DND-41 (cell line): Measurements from ENCODE around the gene THOC2.
"Not testable (repeated sequence)": the region's sequence is repeated elsewhere in the genome, so short reads cannot be mapped to it uniquely, and the experiment has no call there.

ENCODE experiments used
- ATAC-seq: fragments of 200-7000 bp; cut with Tn5 transposase; 3 replicates; pipeline ENCODE4 v1.9.1; 2021; ENCODE audit warnings: low read depth; ENCODE audit not compliant: insufficient read depth
- DNase-seq: peaks from one replicate; pipeline ENCODE4 v3.0.0-alpha.2; 2020
- H2AFZ ChIP-seq: 2 replicates; pipeline ENCODE4 v1.6.0; 2012; ENCODE audit warnings: low read depth, low read length
- H3K27ac ChIP-seq: 2 replicates; pipeline ENCODE4 v1.5.1; 2012; ENCODE audit warnings: low read length, inconsistent platforms
- H3K27me3 ChIP-seq: fragments of 200-600 bp; sonication (generic); 2 replicates; pipeline ENCODE4 v1.6.0; 2012; ENCODE audit warnings: low read length, mild to moderate bottlenecking, inconsistent platforms; ENCODE audit not compliant: insufficient read depth, poor library complexity
- H3K36me3 ChIP-seq: 2 replicates; pipeline ENCODE4 v1.5.1; 2012; ENCODE audit warnings: low read length, inconsistent platforms; ENCODE audit not compliant: insufficient read depth
- H3K4me1 ChIP-seq: 2 replicates; pipeline ENCODE4 v1.5.1; 2012; ENCODE audit warnings: mild to moderate bottlenecking, low read length; ENCODE audit not compliant: insufficient read depth
- H3K4me2 ChIP-seq: 2 replicates; pipeline ENCODE4 v1.6.0; 2012; ENCODE audit warnings: mild to moderate bottlenecking, moderate library complexity, low read length, inconsistent platforms; ENCODE audit not compliant: insufficient read depth
- H3K4me3 ChIP-seq, 2 experiments: fragments of 200-600 bp in 1 of 2; shearing (Covaris generic) in 1 of 2; 2 replicates each; pipeline ENCODE4 v1.5.1; 2012 to 2016; ENCODE audit warnings: inconsistent platforms in 2 of 2, low read length in 2 of 2, mild to moderate bottlenecking in 2 of 2, low read depth in 1 of 2, moderate library complexity in 1 of 2
- H3K79me2 ChIP-seq: 2 replicates; pipeline ENCODE4 v1.6.0; 2012; ENCODE audit warnings: low read length, inconsistent platforms; ENCODE audit not compliant: insufficient read depth
- H3K9ac ChIP-seq: 2 replicates; pipeline ENCODE4 v1.6.0; 2012; ENCODE audit warnings: low read depth, mild to moderate bottlenecking, inconsistent platforms, low read length, moderate library complexity
- H3K9me3 ChIP-seq: 2 replicates; pipeline ENCODE4 v1.5.1; 2012; ENCODE audit warnings: low read length, moderate library complexity, mild to moderate bottlenecking, inconsistent platforms; ENCODE audit not compliant: insufficient read depth, severe bottlenecking
- H4K20me1 ChIP-seq: 2 replicates; pipeline ENCODE4 v1.6.0; 2012; ENCODE audit warnings: low read length; ENCODE audit not compliant: insufficient read depth
- CTCF ChIP-seq: IDR thresholded peaks from 2 replicates; pipeline ENCODE4 v1.5.1; 2012; ENCODE audit warnings: borderline replicate concordance, low read length, moderate library complexity, mild to moderate bottlenecking; ENCODE audit not compliant: poor library complexity, severe bottlenecking; ENCODE audit errors: extremely low read depth
- EZH2 ChIP-seq: IDR thresholded peaks from 3 replicates; pipeline ENCODE4 v1.6.1; 2012; ENCODE audit warnings: borderline replicate concordance, low read depth, mild to moderate bottlenecking, moderate library complexity, low read length, inconsistent platforms; ENCODE audit not compliant: severe bottlenecking

The THOC2 gene

GRCh38 chrX:123648811-123649181, 84.1 kb downstream of the THOC2 start:
- H2AFZ ChIP-seq, H3K4me1 ChIP-seq, H3K4me2 ChIP-seq, H3K27ac ChIP-seq, H3K4me3 ChIP-seq, H3K9me3 ChIP-seq, ATAC-seq, H3K9ac ChIP-seq, H4K20me1 ChIP-seq, H3K27me3 ChIP-seq, DNase-seq: not testable (repeated sequence)
- H3K79me2 ChIP-seq, result peaks cover 18% of the 10 kb centered on the region; the same call in 1 of the 2 replicates
- H3K36me3 ChIP-seq, result peaks cover 11% of the 10 kb centered on the region; the same call in 1 of the 2 replicates

GRCh38 chrX:123648028-123648810, 84.6 kb downstream of the THOC2 start:
- no peak overlapping the region for H3K27ac ChIP-seq
- no peak overlapping the region for H3K4me3 ChIP-seq
- H3K27me3 ChIP-seq, result no peaks in the 10 kb centered on the region
- no peak overlapping the region for H3K4me2 ChIP-seq
- H4K20me1 ChIP-seq, result no peaks in the 10 kb centered on the region; the same call in 1 of the 2 replicates
- no peaks in the 10 kb centered on the region for H3K4me1 ChIP-seq
- H3K9ac ChIP-seq, result no peak overlapping the region
- H2AFZ ChIP-seq, result no peak overlapping the region
- TF ChIP-seq CTCF, result no peak
- ATAC-seq (no peak), DNase-seq (no peak)
- H3K79me2 ChIP-seq, result peaks cover 18% of the 10 kb centered on the region; the same call in 1 of the 2 replicates
- H3K36me3 ChIP-seq, result peaks cover 13% of the 10 kb centered on the region; the same call in 1 of the 2 replicates
- no peaks in the 10 kb centered on the region for H3K9me3 ChIP-seq

GRCh38 chrX:123647244-123647643, 85.6 kb downstream of the THOC2 start:
- no peak for DNase-seq
- peaks cover 18% of the 10 kb centered on the region; the same call in 1 of the 2 replicates for H3K79me2 ChIP-seq
- H3K9me3 ChIP-seq, result no peaks in the 10 kb centered on the region
- no peaks in the 10 kb centered on the region for H3K27me3 ChIP-seq
- no peak overlapping the region for H3K27ac ChIP-seq
- H3K9ac ChIP-seq, result no peak overlapping the region
- no peak for TF ChIP-seq EZH2
- TF ChIP-seq CTCF, result no peak
- peaks cover 17% of the 10 kb centered on the region; the same call in 1 of the 2 replicates for H3K36me3 ChIP-seq
- no peaks in the 10 kb centered on the region for H3K4me1 ChIP-seq
- no peak for ATAC-seq
- H3K4me3 ChIP-seq, result no peak overlapping the region
- no peak overlapping the region for H2AFZ ChIP-seq
- H4K20me1 ChIP-seq, result no peaks in the 10 kb centered on the region; the same call in 1 of the 2 replicates
- H3K4me2 ChIP-seq, result no peak overlapping the region

- peaks cover 76% of the 10 kb centered on the region for H3K36me3 ChIP-seq
These were observed 103.3 kb downstream of the THOC2 start for GRCh38 chrX:123629502-123629901.

More at GRCh38 chrX:123629502-123629901, 103.3 kb downstream of the THOC2 start:
- no peak overlapping the region for H3K4me2 ChIP-seq
- H3K4me3 ChIP-seq, result no peak overlapping the region
- no peak overlapping the region for H3K9ac ChIP-seq
- no peak overlapping the region for H3K27ac ChIP-seq
- H3K79me2 ChIP-seq, result no peaks in the 10 kb centered on the region
- H2AFZ ChIP-seq, result no peak overlapping the region
- H3K4me1 ChIP-seq, result no peaks in the 10 kb centered on the region
- TF ChIP-seq EZH2, result no peak
- H3K9me3 ChIP-seq, result no peaks in the 10 kb centered on the region
- no peaks in the 10 kb centered on the region for H3K27me3 ChIP-seq
- ATAC-seq (no peak), DNase-seq (no peak)
- no peaks in the 10 kb centered on the region for H4K20me1 ChIP-seq
